Stimulated activated CD8-positive, alpha-beta memory T cell treated with anti-CD3 and anti-CD28 coated beads, Interleukin-15, amount 100 ng/mL, for 1 hour (primary cell): ENCODE data around the gene GPRC5C.
A peak's percentile ranks its signal among the peaks of the same experiment; 100 is the strongest.
"Not testable (repeated sequence)": the region's sequence is repeated elsewhere in the genome, so short reads cannot be mapped to it uniquely, and the experiment has no call there.

ENCODE experiments used
- DNase-seq: peaks from one replicate; pipeline ENCODE4 v3.0.0-alpha.2; 2020; ENCODE audit warnings: low read depth

The GPRC5C gene

DNA sequence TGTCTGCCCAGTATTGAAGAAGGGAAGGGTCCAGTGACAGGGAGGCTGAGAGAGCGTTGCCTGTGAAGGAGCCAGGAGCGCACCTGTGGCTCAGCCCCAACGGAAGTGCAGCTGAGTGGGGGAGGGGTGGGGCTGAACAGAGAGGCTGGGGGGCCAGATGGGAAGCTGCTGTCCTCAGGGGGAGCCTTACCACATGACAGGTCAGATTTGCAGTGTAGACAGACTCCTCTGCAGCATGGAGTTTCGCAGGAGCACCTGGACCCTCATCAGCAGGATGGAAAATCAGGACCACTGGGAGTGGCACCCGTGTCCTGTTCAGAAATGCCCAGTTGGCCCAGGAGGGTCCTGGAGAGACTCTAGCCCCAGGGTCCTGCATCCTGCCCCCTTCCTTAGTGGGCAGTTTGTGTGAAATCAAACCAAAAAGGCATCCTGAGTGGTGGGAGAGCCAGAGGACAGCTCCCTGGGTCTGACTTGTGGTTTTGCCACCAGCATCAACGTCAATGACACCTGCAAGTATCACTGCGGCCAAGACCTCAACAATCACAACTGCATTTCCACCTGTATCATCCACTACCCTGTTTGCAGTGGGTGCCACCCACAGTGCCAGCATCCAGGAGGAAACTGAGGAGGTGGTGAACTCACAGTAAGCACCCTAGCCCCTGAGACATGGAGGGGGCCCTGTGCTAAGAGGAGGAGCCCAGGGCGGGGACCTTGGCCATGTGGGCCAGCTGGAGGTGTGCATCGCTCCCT, 42.3 kb downstream of the GPRC5C start:
- DNase-seq = no peak

DNA sequence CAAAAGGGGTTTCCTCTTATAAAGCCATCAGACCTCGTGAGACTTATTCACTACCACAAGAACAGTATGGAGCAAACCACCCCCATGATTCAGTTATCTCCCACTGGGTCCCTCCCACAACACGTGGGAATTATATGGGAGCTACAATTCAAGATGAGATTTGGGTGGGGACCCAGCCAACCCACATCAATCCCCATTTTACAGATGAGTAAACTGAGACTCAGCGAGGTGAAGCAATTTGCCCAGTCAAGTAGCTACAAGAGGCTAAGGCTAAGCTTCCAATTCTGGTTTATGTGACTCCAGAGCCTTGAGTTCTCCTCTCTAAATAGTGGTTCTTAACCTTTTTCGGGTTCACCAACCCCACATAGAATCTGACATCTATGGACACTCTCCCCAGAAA, 43.3 kb downstream of the GPRC5C start:
- no peak for DNase-seq

GRCh38 chr17:74477411-74477810, 45.5 kb downstream of the GPRC5C start:
- no peak for DNase-seq

DNA sequence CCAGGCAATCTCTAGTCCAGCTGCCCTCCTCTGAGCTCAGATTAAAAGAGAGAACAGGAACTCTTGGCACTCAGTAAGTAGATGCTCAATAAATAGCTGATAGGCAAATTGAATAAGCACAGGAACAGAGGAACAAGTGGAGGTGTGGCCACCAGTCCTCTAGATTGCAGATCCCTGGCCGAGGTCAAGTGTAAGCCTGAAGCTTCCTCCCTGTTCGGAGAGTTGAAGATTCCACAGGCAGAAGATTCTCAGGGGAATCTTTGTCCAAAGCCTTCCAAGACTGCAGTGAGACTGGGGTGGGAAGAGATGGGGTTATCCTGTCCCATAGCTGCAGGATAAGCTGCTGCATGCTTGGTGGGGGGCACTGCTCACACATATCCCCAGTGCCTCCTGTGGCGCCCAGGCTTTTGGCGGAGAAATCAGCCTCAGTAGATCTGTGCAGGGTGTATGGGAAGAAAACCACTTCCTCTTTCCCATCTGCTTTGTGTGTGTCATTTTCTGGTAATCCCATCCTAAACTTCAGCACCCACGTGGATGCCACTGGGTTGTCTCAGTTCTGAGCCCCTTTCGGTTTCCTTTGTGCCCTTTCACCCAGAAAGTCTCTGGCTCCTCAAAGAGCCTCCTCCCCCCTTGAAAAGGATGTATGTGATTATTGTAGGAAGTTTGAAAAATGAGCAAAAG, 46.7 kb downstream of the GPRC5C start:
- no peak for DNase-seq

- DNase-seq = no peak
Measured at GRCh38 chr17:74480290-74480689, 48.4 kb downstream of the GPRC5C start.

GRCh38 chr17:74481621-74482020, 49.7 kb downstream of the GPRC5C start:
- no peak for DNase-seq

- DNase-seq = no peak
Measured at GRCh38 chr17:74484066-74484465, 52.2 kb downstream of the GPRC5C start.

DNA sequence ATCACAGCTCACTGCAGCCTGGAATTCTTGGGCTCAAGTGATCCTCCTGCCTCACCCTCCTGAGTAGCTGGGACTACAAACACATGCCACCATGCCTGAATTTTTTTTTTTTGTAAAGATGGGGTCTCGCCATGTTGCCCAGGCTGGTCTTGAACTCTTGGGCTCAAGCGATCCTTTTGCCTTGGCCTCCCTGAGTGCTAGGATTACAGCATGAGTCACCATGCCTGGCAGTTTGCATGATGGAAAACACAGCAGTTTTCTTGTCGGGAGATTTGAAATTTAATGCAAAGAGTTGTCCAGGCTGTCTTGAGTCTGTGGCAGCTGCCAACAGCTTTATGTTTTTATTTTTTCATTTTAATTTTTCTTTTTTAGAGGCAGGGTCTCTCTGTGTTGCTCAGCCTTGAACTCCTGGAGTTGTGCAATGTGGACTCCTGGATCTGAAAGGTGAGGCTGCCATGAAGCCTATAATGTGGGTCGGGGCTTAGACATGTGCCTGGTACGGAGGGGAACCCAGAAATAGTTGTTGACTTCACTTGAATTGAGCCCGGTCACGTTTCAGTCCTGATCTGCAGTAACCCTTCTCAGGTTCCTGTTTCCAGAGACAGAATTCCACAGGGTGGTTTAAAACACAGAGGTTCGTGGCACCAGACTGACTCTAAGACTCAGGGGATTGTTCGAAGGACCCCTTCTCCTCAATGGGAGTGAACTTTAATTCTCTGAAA, 53.3 kb downstream of the GPRC5C start:
- DNase-seq = no peak

DNA sequence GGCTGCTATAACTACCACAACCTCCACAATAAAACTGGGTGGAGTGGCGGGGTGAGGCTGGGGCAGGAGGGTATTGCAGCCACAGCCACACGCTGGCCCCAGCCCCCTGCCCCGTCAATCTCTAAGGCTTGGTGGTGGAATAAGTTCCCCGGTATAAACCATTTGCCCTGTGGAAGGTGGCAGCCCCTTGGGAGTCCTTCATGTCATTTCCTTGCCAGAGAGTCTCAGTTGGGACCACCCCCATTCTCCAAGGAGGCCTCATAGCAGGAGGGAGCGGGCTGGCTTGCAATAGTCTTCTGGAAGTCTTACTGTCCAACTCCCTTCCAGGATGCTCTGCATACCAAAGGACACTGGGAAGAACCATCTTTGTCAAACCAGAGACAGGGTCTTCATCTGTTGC, 54.0 kb downstream of the GPRC5C start:
- DNase-seq = no peak

DNA sequence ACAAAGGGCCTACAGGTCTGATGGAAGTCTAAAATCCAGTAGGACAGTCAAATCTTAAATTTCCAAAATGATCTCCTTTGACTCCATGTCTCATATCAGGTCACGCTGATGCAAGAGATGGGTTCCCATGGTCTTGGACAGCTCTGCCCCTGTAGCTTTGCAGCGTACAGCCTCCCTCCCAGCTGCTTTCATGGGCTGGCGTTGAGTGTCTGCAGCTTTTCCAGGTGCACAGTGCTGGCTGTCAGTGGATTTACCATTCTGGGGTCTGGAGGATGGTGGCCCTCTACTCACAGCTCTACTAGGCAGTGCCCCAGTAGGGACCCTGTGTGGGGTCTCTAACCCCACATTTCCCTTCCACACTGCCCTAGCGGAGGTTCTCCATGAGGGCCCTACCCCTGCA, 56.4 kb downstream of the GPRC5C start:
- not testable (repeated sequence) for DNase-seq

DNA sequence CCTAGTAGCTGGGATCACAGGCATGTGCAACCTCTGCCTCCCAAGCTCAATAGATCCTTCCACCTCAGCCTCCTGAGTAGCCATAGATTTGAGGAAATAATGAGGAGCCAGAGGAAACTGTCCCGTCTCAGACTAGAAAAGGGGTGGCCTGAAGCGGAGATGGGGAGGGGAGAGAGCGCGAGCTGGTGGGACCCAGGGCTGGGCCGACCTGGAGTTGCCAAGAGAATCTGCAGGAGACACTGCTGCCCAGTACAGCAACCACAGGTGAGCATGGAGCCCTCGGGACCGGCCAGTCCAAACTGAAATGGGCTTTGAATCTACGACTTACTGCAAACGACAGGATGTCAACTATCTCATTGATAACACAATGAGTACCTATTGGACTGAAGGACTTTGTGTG, 58.8 kb downstream of the GPRC5C start:
- no peak for DNase-seq

GRCh38 chr17:74491626-74492025, 59.7 kb downstream of the GPRC5C start:
- DNase-seq = no peak

DNA sequence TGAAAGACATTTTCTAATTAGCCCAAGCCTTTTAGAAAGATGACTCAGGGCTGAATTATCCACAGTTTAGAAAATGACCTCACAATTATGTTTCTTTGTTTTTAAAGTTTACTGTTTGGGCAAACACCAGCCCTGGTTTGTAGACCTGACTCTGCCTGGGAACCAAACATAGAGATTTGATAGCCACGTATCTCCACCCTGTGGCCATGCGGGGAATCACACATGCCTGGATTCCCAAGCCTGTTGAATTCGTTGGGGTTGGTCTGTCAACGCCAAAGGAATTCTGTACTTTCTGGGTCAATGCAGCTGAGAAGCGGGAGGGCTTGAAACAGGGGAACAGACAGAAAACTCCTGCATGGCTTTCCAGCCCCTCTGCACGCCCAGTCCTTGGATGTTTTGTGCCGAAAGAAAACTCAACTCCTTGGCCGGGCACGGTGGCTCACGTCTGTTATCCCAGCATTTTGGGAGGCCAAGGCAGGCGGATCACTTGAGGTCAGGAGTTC, 61.5 kb downstream of the GPRC5C start:
- DNase-seq = peak; percentile 61
